ENCODE data around the gene C12orf42. TPM values are rescaled to one million over a fixed set of nuclear protein-coding genes. Genes with fewer than 3 reads are reported as not detected.

Gene C12orf42
- total RNA-seq, 1 experiment from 2014 or later, result not detected

DNA sequence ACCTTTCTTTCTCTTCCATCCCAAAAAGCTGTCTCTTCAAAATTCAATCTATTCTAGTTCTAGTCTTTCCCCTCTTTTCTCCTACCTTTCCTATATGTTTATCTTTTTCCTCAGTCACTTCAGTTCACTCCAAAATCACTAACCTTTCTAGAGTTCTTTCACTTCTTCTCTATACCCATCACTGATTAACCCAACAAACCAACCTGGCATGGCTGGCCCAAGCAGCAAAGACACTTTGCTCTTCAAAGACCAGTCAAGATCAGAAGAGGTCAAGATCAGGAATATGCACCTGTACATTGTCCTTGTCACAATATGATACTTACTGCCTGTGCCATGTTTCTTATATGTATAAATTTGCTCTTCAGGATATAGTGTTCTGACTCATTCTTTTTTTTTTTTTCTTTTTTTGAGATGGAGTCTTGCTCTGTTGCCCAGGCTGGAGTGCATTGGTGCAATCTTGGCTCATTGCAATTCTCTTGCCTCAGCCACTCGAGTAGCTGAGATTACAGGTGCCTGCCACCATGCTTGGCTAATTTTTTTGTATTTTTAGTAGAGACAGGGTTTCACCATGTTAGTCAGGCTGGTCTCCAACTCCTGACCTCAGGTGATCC lies 112.9 kb downstream of the C12orf42 start:
- Histone ChIP-seq H2BK120ac (ENCODE audit: low read depth, low read length, poor library complexity, severe bottlenecking) (no peak overlapping the region), H3K14ac (ENCODE audit: insufficient read depth, low read length) (no peak overlapping the region), H3K23me2 (ENCODE audit: insufficient read length, low read depth, low read length, poor library complexity, severe bottlenecking) (no peaks in the 10 kb centered on the region), H2BK12ac (ENCODE audit: insufficient read length, low read depth, low read length) (no peak overlapping the region), H3K4me2 (ENCODE audit: insufficient read depth, insufficient read length, low read length) (no peak overlapping the region), H2AFZ (ENCODE audit: low read length) (no peak overlapping the region), H3K79me1 (ENCODE audit: insufficient read depth, low read depth, low read length, poor library complexity, severe bottlenecking) (no peaks in the 10 kb centered on the region), H2AK5ac (ENCODE audit: insufficient read length, low read length) (no peak overlapping the region), H3K4me1 (ENCODE audit: insufficient read depth, low read length) (no peaks in the 10 kb centered on the region), H3K27me3 (ENCODE audit: insufficient read depth, low read length) (no peaks in the 10 kb centered on the region), H3K9me3 (ENCODE audit: control insufficient read depth, low read depth, low read length) (no peaks in the 10 kb centered on the region), H2BK5ac (ENCODE audit: insufficient read length, low read length) (no peak overlapping the region), H3K27ac (ENCODE audit: insufficient read length, low read depth, low read length) (no peak overlapping the region), H4K20me1 (ENCODE audit: control insufficient read depth, insufficient read depth, insufficient read length) (no peaks in the 10 kb centered on the region), H3K23ac (ENCODE audit: insufficient read length, low read depth, low read length) (no peak overlapping the region), H4K91ac (ENCODE audit: insufficient read length, low read depth, low read length) (no peak overlapping the region), H3K18ac (ENCODE audit: insufficient read length, low read depth, low read length) (no peak overlapping the region), H3T11ph (ENCODE audit: low read length) (no peak overlapping the region), H3K9ac (ENCODE audit: extremely low read depth, insufficient read length, low read length) (no peak overlapping the region), H2BK15ac (ENCODE audit: low read depth, low read length) (no peak overlapping the region), H3K56ac (ENCODE audit: insufficient read length, low read depth, low read length) (no peak overlapping the region), H4K8ac (replicated peaks; ENCODE audit: insufficient read length, low read depth, low read length) (no peak overlapping the region), H2BK20ac (ENCODE audit: low read depth, low read length, poor library complexity, severe bottlenecking) (no peak overlapping the region), H3K79me2 (ENCODE audit: insufficient read depth, low read length) (no peaks in the 10 kb centered on the region), H4K5ac (ENCODE audit: insufficient read length, low read depth, low read length) (no peak overlapping the region), H3K4ac (ENCODE audit: low read depth, low read length) (no peak overlapping the region)
- TF ChIP-seq, protein P1, sequence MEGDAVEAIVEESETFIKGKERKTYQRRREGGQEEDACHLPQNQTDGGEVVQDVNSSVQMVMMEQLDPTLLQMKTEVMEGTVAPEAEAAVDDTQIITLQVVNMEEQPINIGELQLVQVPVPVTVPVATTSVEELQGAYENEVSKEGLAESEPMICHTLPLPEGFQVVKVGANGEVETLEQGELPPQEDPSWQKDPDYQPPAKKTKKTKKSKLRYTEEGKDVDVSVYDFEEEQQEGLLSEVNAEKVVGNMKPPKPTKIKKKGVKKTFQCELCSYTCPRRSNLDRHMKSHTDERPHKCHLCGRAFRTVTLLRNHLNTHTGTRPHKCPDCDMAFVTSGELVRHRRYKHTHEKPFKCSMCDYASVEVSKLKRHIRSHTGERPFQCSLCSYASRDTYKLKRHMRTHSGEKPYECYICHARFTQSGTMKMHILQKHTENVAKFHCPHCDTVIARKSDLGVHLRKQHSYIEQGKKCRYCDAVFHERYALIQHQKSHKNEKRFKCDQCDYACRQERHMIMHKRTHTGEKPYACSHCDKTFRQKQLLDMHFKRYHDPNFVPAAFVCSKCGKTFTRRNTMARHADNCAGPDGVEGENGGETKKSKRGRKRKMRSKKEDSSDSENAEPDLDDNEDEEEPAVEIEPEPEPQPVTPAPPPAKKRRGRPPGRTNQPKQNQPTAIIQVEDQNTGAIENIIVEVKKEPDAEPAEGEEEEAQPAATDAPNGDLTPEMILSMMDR (conservative IDR thresholded peaks at IDR 0.05), result no peak
- Mint-ChIP-seq H3K4me3 (no peak overlapping the region), H3K4me1 (no peaks in the 10 kb centered on the region), H3K9me3 (no peaks in the 10 kb centered on the region), H3K27me3 (ENCODE audit: low read depth) (peaks cover 1% of the 10 kb centered on the region; the same call in 1 of the 2 replicates), H3K36me3 (ENCODE audit: insufficient read depth in 1 of 3, low read depth in 3 of 3) (no peaks in the 10 kb centered on the region), H3K27ac (no peak overlapping the region)
- DNase-seq, result no peak
- WGBS (ENCODE audit: extremely low coverage, insufficient read length, low lambda C conversion rate), result no CpG with 5 or more reads among the region's 1 CpG
